AG04450 (cell line): ENCODE data around the gene PRPF8. TPM values are rescaled to one million over a fixed set of nuclear protein-coding genes. Genes with fewer than 3 reads are reported as not detected.
"Not testable (repeated sequence)": the region's sequence is repeated elsewhere in the genome, so short reads cannot be mapped to it uniquely, and the experiment has no call there.

ENCODE experiments used
- CTCF ChIA-PET: fragments of 300-600, 350-600 bp; formaldehyde crosslinking; extraction: SDS; loops from one replicate; lab custom pipeline; 2022; ENCODE audit warnings: antibody characterized with exemption, inconsistent platforms; lab: Charles Lee
- POLR2A ChIA-PET: fragments of 350-600 bp; formaldehyde crosslinking; extraction: SDS; loops from one replicate; lab custom pipeline; 2021; ENCODE audit warnings: antibody characterized with exemption, inconsistent platforms; lab: Yijun Ruan, JAX
- DNase-seq: peaks from one replicate; pipeline ENCODE4 v3.0.0-alpha.2; 2011; ENCODE audit warnings: low read depth, low spot score
- H3K27ac ChIP-seq: one replicate; pipeline ENCODE4 v1.5.1; 2012; ENCODE audit warnings: low read depth, low read length, control low read depth
- H3K27me3 ChIP-seq: one replicate; pipeline ENCODE4 v1.6.0; 2012; ENCODE audit warnings: low read length; ENCODE audit not compliant: control insufficient read depth, insufficient read depth
- H3K4me3 ChIP-seq: 2 replicates; pipeline ENCODE4 v1.5.1; 2011; ENCODE audit warnings: mild to moderate bottlenecking, low read depth, low read length, control low read depth
- H3K9me3 ChIP-seq: 2 replicates; pipeline ENCODE4 v1.5.1; 2012; ENCODE audit warnings: low read length; ENCODE audit not compliant: control insufficient read depth, insufficient read depth
- polyA plus RNA-seq: library from polyadenylated mRNA; depleted of rRNA; stranded (reverse); fragments of >200 nt; gene quantifications from 2 replicates; pipeline ENCODE4 v1.2.3, GENCODE V29; 2011
- TF ChIP-seq, protein P1 (sequence below): IDR thresholded peaks from 2 replicates; pipeline ENCODE4 v1.5.1; 2011; ENCODE audit warnings: low read depth, low read length, control low read depth, inconsistent platforms

Gene PRPF8
- polyA plus RNA-seq, 1 experiment: 126 TPM

DNA sequence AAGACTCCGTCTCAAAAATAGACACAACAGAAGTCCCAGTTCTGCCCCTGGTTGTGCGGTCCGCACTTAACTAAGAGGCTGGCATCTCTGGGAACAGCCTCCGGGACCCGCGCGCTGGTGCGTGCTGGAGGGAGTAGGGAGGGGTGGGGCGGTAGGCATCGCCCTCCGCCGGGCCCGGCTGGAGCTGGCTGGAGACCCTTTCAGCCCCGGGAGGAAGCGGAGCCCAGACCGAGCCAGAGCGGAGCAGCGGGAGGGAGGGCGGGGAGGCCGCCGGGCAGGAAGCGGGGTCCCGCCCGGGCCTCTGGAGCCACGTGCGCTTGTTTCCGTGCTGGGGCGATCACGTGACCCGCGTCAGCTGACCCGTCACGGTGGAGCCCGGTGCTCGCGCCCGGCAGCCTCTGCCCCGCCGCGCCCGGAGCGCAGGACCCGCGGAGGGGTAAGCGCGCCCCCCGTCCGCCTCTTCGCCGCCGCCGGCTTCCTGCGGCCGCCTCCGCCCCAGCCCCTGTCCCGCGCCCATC, 39.7 kb upstream of the PRPF8 start, which contains the start of gene WDR81:
Gene WDR81, plus strand, starts transcription at position 354 of the 518 bp plus-strand sequence. CDS start 256 bp downstream, outside the sequence.
- Histone ChIP-seq H3K4me3 (peak within 1 kb of the TSS; percentile 60), H3K27ac (peak within 1 kb of the TSS; percentile 52), H3K27me3 (no peaks in the 10 kb centered on the region), H3K9me3 (peaks cover 11% of the 10 kb centered on the region; the same call in 1 of the 2 replicates)
- DNase-seq: no peak
- TF ChIP-seq, protein P1, sequence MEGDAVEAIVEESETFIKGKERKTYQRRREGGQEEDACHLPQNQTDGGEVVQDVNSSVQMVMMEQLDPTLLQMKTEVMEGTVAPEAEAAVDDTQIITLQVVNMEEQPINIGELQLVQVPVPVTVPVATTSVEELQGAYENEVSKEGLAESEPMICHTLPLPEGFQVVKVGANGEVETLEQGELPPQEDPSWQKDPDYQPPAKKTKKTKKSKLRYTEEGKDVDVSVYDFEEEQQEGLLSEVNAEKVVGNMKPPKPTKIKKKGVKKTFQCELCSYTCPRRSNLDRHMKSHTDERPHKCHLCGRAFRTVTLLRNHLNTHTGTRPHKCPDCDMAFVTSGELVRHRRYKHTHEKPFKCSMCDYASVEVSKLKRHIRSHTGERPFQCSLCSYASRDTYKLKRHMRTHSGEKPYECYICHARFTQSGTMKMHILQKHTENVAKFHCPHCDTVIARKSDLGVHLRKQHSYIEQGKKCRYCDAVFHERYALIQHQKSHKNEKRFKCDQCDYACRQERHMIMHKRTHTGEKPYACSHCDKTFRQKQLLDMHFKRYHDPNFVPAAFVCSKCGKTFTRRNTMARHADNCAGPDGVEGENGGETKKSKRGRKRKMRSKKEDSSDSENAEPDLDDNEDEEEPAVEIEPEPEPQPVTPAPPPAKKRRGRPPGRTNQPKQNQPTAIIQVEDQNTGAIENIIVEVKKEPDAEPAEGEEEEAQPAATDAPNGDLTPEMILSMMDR: no peak
- POLR2A ChIA-PET: interaction anchor here (1.2 to 1.6 kb wide), 2 partner anchors 8 to 40 kb away, joined by 3 to 7 read pairs; no protein-coding TSS in a partner anchor
- CTCF ChIA-PET: interaction anchor here (0.6 to 2.1 kb wide), 2 partner anchors 59 to 91 kb away, joined by 3 to 7 read pairs; no protein-coding TSS in a partner anchor

DNA sequence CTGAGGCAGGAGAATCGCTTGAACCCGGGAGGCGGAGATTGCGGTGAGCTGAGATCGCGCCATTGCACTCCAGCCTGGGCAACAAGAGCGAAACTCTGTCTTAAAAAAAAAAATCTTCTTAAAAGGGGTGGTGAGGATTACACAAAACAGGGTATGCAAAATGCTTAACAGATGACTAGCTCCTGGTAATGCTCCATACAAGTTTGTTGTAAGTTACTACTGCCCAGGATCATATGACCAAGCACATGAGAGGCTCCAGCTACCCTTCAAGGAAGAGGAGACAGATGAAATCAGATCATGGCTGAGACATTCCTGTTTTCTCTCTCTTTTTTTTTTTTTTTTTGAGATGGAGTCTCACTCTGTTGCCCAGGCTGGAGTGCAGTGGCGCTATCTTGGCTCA, 37.4 kb upstream of the PRPF8 start:
- H3K27me3 ChIP-seq, H3K4me3 ChIP-seq, H3K27ac ChIP-seq: not testable (repeated sequence)
- peaks cover 11% of the 10 kb centered on the region; the same call in 1 of the 2 replicates for H3K9me3 ChIP-seq
- ChIA-PET CTCF (interaction anchor here (0.7 to 7.1 kb wide), 11 partner anchors 50 to 242 kb away, joined by 3 to 89 read pairs (median 5); no protein-coding TSS in a partner anchor), POLR2A (interaction anchor here (0.6 to 0.7 kb wide), 2 partner anchors 40 to 146 kb away, joined by 3 to 4 read pairs; no protein-coding TSS in a partner anchor)
- peak; percentile 63 for DNase-seq

DNA sequence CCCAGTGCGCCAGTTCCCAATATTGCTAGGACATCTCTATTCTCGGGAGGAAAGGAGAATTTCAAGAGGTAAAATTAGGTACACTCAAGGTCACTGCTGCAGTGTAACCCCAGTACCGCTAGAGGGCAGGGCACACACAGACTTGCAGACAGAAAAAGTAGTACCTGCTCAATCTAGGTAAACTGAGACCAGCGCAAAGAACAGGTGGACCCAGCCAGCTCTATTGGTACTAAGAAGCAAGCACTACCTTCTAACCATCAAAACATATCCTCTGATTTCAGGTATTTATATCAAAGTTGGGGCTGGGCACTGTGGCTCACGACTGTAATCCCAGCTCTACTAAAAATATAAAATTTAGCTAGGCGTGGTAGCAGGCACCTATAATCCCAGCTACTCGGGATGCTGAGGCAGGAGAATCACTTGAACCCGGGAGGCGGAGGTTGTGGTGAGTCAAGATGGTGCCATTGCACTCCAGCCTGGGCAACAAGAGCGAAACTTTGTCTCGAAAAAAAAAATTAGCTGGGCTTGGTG, 36.3 kb upstream of the PRPF8 start:
- Histone ChIP-seq H3K9me3 (peaks cover 6% of the 10 kb centered on the region; the same call in 1 of the 2 replicates), H3K27ac (no peak overlapping the region), H3K4me3 (no peak overlapping the region), H3K27me3 (no peaks in the 10 kb centered on the region)
- no peak for DNase-seq
- ChIA-PET CTCF (interaction anchor here (0.6 to 7.1 kb wide), 18 partner anchors 9 to 281 kb away, joined by 3 to 89 read pairs (median 4); partner anchors contain the start of gene SERPINF1), POLR2A (no interaction called here)
- TF ChIP-seq, protein P1: peak; percentile 99

DNA sequence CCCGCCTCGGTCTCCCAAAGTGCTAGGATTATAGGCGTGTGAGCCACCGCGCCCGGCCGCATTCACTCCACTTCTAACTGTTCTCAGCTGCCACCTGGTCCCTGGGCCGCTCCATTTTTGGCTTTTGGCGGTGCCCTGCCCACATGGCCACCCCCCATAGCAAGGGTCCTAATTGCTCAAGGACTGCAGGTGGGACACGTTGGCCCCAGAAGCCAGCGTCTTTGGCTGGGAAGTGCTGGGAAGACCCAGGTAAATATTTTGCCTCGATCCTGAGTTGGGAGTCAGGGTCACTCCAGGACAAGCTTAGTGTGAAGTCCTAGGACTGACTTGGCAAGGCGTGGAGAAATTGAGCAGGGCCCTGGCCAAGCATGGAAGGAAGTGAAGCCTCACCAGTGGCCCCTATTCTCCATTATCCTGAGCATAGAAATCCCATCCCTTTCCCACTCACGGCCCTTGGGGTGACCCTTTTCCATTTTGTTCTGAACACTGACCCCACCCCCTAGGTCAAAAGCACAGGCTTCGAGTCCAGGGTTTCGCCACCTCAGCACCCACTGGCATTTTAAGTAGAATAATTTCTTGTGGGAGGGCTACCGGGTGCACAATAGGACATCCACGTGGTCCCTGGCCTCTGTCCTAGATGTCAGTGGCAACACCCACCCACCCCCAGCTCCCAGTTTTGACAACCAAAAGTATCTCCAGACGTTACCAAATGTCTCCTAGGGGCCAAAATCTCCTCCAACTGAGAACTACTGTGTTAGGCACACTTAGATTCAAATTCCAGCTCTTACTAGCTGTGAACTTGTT, 33.9 kb upstream of the PRPF8 start:
- POLR2A ChIA-PET: interaction anchor here (1.0 to 4.5 kb wide), 2 partner anchors 49 to 111 kb away, joined by 4 to 52 read pairs; partner anchors contain the start of genes RPA1 and SMYD4

More for the DNA sequence above, 33.9 kb upstream of the PRPF8 start:
- TF ChIP-seq, protein P1: no peak
- DNase-seq: no peak
- CTCF ChIA-PET: interaction anchor here (0.8 to 7.1 kb wide), 3 partner anchors 44 to 145 kb away, joined by 3 to 89 read pairs (median 3); no protein-coding TSS in a partner anchor
- Histone ChIP-seq H3K4me3 (no peak overlapping the region), H3K27ac (peak overlapping the region; percentile 100), H3K9me3 (no peaks in the 10 kb centered on the region; the same call in 1 of the 2 replicates), H3K27me3 (no peaks in the 10 kb centered on the region)
